ENCODE measurements around the gene MPPED1.

Gene MPPED1

GRCh38 chr22:43428521-43428920 lies 16.7 kb downstream of the MPPED1 start:
- no peak for DNase-seq
- Histone ChIP-seq H4K20me1 (ENCODE audit: insufficient read depth, low read length) (peaks cover 5% of the 10 kb centered on the region; the same call in 1 of the 2 replicates), H3K79me2 (ENCODE audit: insufficient read depth, low read length) (no peaks in the 10 kb centered on the region), H3K4me1 (ENCODE audit: insufficient read depth, low read length) (no peaks in the 10 kb centered on the region), H3K27ac (ENCODE audit: low read length) (no peak overlapping the region), H2AFZ (ENCODE audit: low read depth, low read length) (no peak overlapping the region), H3K9me3 (ENCODE audit: insufficient read depth, low read length, severe bottlenecking) (no peaks in the 10 kb centered on the region), H3K4me2 (ENCODE audit: insufficient read depth, low read length) (no peak overlapping the region), H3K27me3 (ENCODE audit: insufficient read depth, low read length, poor library complexity) (peaks cover 10% of the 10 kb centered on the region), H3K36me3 (ENCODE audit: insufficient read depth, low read length) (no peaks in the 10 kb centered on the region), H3K9ac (ENCODE audit: low read depth, low read length) (no peak overlapping the region), H3K4me3 (ENCODE audit: low read depth in 1 of 2, low read length in 2 of 2) (no peak overlapping the region)
- ATAC-seq (ENCODE audit: insufficient read depth, low read depth), result no peak
- TF ChIP-seq EZH2 (IDR thresholded peaks at IDR 0.05; ENCODE audit: borderline replicate concordance, low read depth, low read length, severe bottlenecking) (no peak), CTCF (IDR thresholded peaks at IDR 0.05; ENCODE audit: borderline replicate concordance, extremely low read depth, low read length, poor library complexity, severe bottlenecking) (no peak)

GRCh38 chr22:43429426-43429825 lies 17.6 kb downstream of the MPPED1 start:
- no peak overlapping the region for H3K9ac ChIP-seq (ENCODE audit: low read depth, low read length)
- H3K79me2 ChIP-seq (ENCODE audit: insufficient read depth, low read length), result no peaks in the 10 kb centered on the region
- no peak overlapping the region for H2AFZ ChIP-seq (ENCODE audit: low read depth, low read length)
- no peak overlapping the region for H3K27ac ChIP-seq (ENCODE audit: low read length)
- TF ChIP-seq CTCF (IDR thresholded peaks at IDR 0.05; ENCODE audit: borderline replicate concordance, extremely low read depth, low read length, poor library complexity, severe bottlenecking), result no peak
- TF ChIP-seq EZH2 (IDR thresholded peaks at IDR 0.05; ENCODE audit: borderline replicate concordance, low read depth, low read length, severe bottlenecking), result no peak
- peaks cover 5% of the 10 kb centered on the region; the same call in 1 of the 2 replicates for H4K20me1 ChIP-seq (ENCODE audit: insufficient read depth, low read length)
- H3K4me2 ChIP-seq (ENCODE audit: insufficient read depth, low read length), result no peak overlapping the region
- H3K27me3 ChIP-seq (ENCODE audit: insufficient read depth, low read length, poor library complexity), result peaks cover 10% of the 10 kb centered on the region
- ATAC-seq (ENCODE audit: insufficient read depth, low read depth) (no peak), DNase-seq (no peak)
- no peaks in the 10 kb centered on the region for H3K4me1 ChIP-seq (ENCODE audit: insufficient read depth, low read length)
- H3K4me3 ChIP-seq (ENCODE audit: low read depth in 1 of 2, low read length in 2 of 2), result no peak overlapping the region
- no peaks in the 10 kb centered on the region for H3K36me3 ChIP-seq (ENCODE audit: insufficient read depth, low read length)
- H3K9me3 ChIP-seq (ENCODE audit: insufficient read depth, low read length, severe bottlenecking), result no peaks in the 10 kb centered on the region

GRCh38 chr22:43431808-43432554 lies 20.2 kb downstream of the MPPED1 start:
- no peaks in the 10 kb centered on the region for H3K79me2 ChIP-seq (ENCODE audit: insufficient read depth, low read length)
- H3K9me3 ChIP-seq (ENCODE audit: insufficient read depth, low read length, severe bottlenecking), result no peaks in the 10 kb centered on the region
- ATAC-seq (ENCODE audit: insufficient read depth, low read depth), result no peak
- no peak overlapping the region for H3K27ac ChIP-seq (ENCODE audit: low read length)
- H3K4me1 ChIP-seq (ENCODE audit: insufficient read depth, low read length), result no peaks in the 10 kb centered on the region
- H2AFZ ChIP-seq (ENCODE audit: low read depth, low read length), result no peak overlapping the region
- no peak overlapping the region for H3K4me3 ChIP-seq (ENCODE audit: low read depth in 1 of 2, low read length in 2 of 2)
- no peak for DNase-seq
- TF ChIP-seq CTCF (IDR thresholded peaks at IDR 0.05; ENCODE audit: borderline replicate concordance, extremely low read depth, low read length, poor library complexity, severe bottlenecking) (no peak), EZH2 (IDR thresholded peaks at IDR 0.05; ENCODE audit: borderline replicate concordance, low read depth, low read length, severe bottlenecking) (no peak)
- no peak overlapping the region for H3K4me2 ChIP-seq (ENCODE audit: insufficient read depth, low read length)
- H4K20me1 ChIP-seq (ENCODE audit: insufficient read depth, low read length), result no peaks in the 10 kb centered on the region
- no peaks in the 10 kb centered on the region for H3K36me3 ChIP-seq (ENCODE audit: insufficient read depth, low read length)
- no peak overlapping the region for H3K9ac ChIP-seq (ENCODE audit: low read depth, low read length)
- H3K27me3 ChIP-seq (ENCODE audit: insufficient read depth, low read length, poor library complexity), result peaks cover 10% of the 10 kb centered on the region
